Lower leg skin (tissue), 4 donors: ENCODE results near the gene CKB. TPM values are rescaled to one million over a fixed set of nuclear protein-coding genes. Genes with fewer than 3 reads are reported as not detected.
"Not testable (repeated sequence)": the region's sequence is repeated elsewhere in the genome, so short reads cannot be mapped to it uniquely, and the experiment has no call there.

Experiments used
- DNase-seq, 2 donors: peaks; one replicate each; pipeline ENCODE4 v3.0.0-alpha.2; 2019; ENCODE audit warnings: low spot score in 2 of 2
- H3K4me3 ChIP-seq: fragments of 200-600 bp; sonication (generic); 2 replicates; pipeline ENCODE4 v1.5.1; 2017; ENCODE audit warnings: mild to moderate bottlenecking, low read depth; ENCODE audit not compliant: poor library complexity, severe bottlenecking
- POLR2A ChIP-seq, 2 donors: fragments of 450-650 bp; IDR thresholded peaks; one replicate each; pipeline ENCODE4 v1.6.1; 2016 to 2017; ENCODE audit warnings: antibody characterized with exemption in 2 of 2, mild to moderate bottlenecking in 1 of 2, moderate library complexity in 1 of 2
- WGBS, 2 donors: methylation state at CpG; one replicate each; pipeline ENCODE4 v1.1.5; 2018; 5-methylcytosine and 5-hydroxymethylcytosine counted together
- intact Hi-C: fragments of 100-400 bp; cut with DNase I; formaldehyde crosslinking; loops from one replicate; pipeline ENCODE4 v1.15.0; 2023; ENCODE audit warnings: low total_unique reads
- total RNA-seq, 4 donors: library from RNA; depleted of rRNA; stranded (reverse); fragments of >200 nt; gene quantifications; one replicate each; pipeline ENCODE4 v1.1.0, GENCODE V29; 2016
- TF ChIP-seq, protein P1 (sequence below), 3 donors: fragments of 450-650 bp; IDR thresholded peaks; one replicate each; pipeline ENCODE4 v1.5.1; 2016; ENCODE audit warnings: antibody characterized with exemption in 3 of 3, mild to moderate bottlenecking in 3 of 3, moderate library complexity in 2 of 3

The CKB gene
- total RNA-seq, 4 donors from 2014 or later: 168 to 236 (median 214) TPM

DNA sequence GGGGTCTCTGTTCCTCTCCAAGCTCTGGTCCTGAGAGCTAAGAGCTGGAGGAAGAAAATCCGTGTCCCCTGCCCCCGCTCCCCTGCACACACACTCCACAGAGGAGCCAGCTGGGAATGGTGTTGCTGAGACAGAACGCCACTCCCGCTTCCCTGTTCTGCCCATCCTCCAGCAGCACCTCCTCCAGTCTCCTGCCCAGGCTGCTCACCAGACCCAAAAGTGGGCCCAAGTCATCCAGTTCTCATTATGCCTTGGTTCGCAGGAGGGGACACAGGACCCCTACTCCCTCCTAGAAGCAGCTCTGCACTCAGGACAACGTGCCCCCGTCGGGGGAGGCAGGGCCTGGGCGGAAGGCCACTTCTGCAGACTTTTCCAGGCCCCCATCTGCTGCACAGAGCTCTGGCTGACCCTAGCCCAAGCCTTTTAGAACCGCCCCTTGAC is 5.5 kb upstream of the CKB start:
- intact Hi-C loops: no loop called here
- WGBS, 2 donors: 31 to 45% methylated on average over 10 of the region's 10 CpGs
- no peak for DNase-seq
- peak overlapping the region; percentile 34 for H3K4me3 ChIP-seq
- TF ChIP-seq POLR2A (IDR thresholded peaks at IDR 0.05): no peak
- TF ChIP-seq, protein P1, sequence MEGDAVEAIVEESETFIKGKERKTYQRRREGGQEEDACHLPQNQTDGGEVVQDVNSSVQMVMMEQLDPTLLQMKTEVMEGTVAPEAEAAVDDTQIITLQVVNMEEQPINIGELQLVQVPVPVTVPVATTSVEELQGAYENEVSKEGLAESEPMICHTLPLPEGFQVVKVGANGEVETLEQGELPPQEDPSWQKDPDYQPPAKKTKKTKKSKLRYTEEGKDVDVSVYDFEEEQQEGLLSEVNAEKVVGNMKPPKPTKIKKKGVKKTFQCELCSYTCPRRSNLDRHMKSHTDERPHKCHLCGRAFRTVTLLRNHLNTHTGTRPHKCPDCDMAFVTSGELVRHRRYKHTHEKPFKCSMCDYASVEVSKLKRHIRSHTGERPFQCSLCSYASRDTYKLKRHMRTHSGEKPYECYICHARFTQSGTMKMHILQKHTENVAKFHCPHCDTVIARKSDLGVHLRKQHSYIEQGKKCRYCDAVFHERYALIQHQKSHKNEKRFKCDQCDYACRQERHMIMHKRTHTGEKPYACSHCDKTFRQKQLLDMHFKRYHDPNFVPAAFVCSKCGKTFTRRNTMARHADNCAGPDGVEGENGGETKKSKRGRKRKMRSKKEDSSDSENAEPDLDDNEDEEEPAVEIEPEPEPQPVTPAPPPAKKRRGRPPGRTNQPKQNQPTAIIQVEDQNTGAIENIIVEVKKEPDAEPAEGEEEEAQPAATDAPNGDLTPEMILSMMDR (IDR thresholded peaks at IDR 0.05): no peak

DNA sequence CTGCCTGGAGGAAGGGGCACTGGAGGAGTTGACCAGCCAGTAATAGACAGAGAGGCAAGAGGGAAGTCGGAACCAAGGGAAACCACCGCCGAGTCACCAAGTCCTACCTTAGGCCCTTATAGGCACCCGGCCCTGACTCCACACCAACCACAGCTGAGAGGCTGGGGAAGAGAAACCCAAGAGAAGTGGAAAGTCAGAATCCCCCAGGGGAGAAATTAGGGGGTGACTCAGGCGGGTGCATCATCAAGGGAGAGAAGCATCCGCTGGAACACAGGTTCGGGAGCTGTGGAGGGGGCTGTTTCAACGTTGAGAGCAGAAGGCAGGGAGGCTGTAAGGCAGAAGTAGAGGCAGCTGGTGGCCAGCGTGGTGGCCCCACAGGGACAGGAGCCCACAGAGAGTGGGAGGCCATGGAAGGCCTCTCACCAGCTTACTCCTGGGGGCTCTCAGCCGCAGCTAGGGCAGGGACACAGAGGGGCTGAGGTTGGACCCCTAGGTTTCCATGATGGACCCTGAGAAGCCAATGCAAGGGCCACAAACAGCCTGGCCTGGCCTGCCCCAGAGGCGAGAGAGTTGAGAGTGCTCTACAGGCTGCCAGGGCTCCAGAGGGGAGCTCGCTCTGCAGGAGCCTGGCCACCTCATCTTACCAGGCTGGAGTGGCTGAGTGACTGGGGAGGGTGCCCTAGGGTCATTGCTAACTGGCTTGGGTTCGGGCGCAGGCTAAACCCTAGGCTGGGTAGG is 4.9 kb upstream of the CKB start:
- intact Hi-C loops: no loop called here
- no peak overlapping the region for H3K4me3 ChIP-seq
- no peak for TF ChIP-seq POLR2A (IDR thresholded peaks at IDR 0.05)
- TF ChIP-seq, protein P1 (IDR thresholded peaks at IDR 0.05): no peak
- DNase-seq: no peak
- WGBS, 2 donors: 67 to 78% methylated on average over 14 of the region's 14 CpGs

DNA sequence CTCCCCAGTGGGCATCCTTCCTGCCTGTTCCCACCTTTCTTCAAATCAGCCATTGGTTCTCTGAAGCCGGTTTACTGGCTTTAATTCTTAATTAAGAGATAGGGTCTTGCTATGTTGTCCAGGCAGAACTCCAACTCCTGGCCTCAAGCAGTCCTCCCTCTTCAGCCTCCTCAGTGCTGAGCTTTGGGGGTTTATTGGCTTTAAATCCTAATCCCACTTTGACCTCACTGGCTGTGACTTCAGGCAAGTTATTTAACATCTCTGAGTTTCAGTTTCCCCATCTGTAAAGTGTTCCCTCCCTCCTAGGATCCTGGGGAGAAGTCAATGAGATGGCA is 4.3 kb upstream of the CKB start:
- intact Hi-C loops: no loop called here
- no peak overlapping the region for H3K4me3 ChIP-seq
- no peak for TF ChIP-seq POLR2A (IDR thresholded peaks at IDR 0.05)
- TF ChIP-seq, protein P1 (IDR thresholded peaks at IDR 0.05): no peak
- 88 to 92% methylated on average over 1 of the region's 1 CpG for WGBS, 2 donors
- no peak for DNase-seq

DNA sequence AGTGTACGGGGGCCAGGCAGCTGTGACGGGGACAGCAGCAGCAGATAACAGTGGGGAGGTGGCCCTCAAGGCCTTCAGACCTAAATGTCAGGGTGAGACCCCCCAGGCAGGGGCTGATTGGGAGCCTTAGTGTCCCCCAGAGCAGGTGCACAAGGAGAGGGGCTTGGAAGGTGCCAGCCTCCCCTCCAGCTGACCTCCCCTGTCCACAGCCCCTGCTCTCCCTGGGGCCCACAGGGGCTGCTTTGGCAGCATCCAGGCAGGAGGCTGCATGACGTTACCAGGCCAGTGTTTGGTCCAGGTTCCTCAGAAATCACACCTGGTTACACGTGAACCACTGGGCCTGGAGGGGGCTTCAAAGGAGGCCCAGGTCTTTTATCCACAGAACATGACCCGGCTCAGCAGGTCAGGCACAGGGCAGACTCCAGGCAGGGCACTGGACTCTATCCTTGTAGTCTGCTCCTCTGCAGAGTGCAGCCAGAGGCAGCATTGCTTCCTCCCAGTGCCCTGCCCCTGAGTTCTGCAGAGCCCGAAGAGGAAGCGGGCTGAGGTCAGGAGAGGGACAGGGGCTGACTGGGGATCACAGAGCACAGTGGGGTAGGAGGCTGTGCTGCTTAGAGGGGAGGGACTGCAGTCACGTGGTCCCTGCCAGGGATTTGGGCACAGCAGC is 3.8 kb upstream of the CKB start:
- intact Hi-C loops: no loop called here
- TF ChIP-seq POLR2A (IDR thresholded peaks at IDR 0.05): no peak
- TF ChIP-seq, protein P1 (IDR thresholded peaks at IDR 0.05): no peak
- no peak overlapping the region for H3K4me3 ChIP-seq
- 73 to 79% methylated on average over 6 to 8 of the region's 8 CpGs for WGBS, 2 donors
- no peak for DNase-seq

DNA sequence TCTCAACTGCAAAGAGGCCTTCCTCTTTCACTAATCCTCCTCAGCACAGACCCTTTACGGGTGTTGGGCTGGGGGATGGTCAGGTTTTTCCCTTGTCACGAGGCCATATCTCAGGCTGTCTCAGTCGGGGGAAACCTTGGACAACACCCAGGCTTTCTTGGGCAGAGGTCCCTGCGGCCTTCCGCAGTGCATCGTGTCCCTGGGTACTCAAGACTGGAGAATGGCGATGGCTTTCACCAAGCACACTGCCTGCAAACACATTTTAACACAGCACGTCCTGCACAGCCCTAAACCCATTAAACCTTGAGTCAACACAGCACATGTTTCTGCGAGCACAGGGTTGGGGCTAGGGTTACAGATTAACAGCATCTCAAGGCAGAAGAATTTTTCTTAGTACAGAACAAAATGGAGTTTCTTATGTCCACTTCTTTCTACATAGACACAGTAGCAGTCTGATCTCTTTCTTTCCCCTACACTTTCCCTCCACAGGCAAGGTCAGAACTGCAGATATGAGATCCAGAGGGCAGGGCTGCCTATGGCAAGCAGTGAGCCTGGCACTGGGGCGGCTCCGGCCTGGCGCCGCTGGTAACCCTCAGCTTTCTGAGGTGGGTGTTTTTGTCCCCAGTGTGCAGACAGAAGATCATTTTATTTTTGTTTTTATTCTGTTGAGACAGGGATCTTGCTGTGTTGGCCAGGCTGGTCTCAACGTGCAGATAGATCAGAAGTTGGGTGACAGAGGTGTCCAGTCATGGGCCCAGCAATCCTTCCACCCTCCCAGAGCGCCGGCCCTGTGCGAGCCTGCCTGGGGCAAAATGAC is 3.0 kb upstream of the CKB start:
- H3K4me3 ChIP-seq, DNase-seq, intact Hi-C loops: not testable (repeated sequence)
- 75 to 76% methylated on average over 17 of the region's 17 CpGs for WGBS, 2 donors
